Endometrial microvascular endothelial cells (primary cell): ENCODE data around the gene KCNH6. TPM values are rescaled to one million over a fixed set of nuclear protein-coding genes. Genes with fewer than 3 reads are reported as not detected.

ENCODE experiments used
- in situ Hi-C: cut with HindIII; loops from 2 replicates; pipeline ENCODE4 v1.10.0; 2017; ENCODE audit warnings: low sequenced_read_pairs, low pct_unique_long_range_greater_than_20kb; ENCODE audit errors: inconsistent ontology term
- total RNA-seq: library from RNA; depleted of rRNA; stranded (reverse); fragments of >200 nt; gene quantifications from one replicate; pipeline ENCODE4 v1.2.3, GENCODE V29; 2015; ENCODE audit errors: inconsistent ontology term

The KCNH6 gene
- total RNA-seq, 1 donor from 2014 or later, result not detected

DNA sequence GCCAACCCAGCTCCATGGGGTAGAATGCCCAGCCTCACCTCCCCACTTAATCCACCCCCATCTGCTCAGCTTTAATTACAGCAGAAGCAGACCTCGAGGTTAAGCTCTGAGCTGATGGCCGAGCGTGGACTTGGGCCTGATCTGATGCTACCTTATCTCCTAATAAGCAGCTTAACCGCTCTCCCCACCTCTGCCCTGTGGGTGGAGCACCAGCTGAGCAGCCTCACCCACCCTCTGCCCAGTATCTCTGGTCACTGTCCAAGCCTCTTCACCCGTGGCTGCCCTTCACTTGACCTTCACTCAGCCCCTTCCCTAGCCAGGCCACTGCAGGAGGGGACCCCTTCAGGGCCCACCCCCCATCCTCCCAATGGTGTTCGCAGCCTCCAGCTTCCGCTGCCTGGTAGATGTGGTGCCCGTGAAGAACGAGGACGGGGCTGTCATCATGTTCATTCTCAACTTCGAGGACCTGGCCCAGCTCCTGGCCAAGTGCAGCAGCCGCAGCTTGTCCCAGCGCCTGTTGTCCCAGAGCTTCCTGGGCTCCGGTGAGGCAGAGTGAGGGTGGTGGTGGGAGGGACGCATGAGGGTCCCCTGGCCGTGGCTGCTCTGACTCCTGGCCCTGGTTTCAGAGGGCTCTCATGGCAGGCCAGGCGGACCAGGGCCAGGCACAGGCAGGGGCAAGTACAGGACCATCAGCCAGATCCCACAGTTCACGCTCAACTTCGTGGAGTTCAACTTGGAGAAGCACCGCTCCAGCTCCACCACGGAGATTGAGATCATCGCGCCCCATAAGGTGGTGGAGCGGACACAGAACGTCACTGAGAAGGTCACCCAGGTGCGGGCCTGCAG lies 6.8 kb downstream of the KCNH6 start:
- in situ Hi-C loops, result no loop called here

DNA sequence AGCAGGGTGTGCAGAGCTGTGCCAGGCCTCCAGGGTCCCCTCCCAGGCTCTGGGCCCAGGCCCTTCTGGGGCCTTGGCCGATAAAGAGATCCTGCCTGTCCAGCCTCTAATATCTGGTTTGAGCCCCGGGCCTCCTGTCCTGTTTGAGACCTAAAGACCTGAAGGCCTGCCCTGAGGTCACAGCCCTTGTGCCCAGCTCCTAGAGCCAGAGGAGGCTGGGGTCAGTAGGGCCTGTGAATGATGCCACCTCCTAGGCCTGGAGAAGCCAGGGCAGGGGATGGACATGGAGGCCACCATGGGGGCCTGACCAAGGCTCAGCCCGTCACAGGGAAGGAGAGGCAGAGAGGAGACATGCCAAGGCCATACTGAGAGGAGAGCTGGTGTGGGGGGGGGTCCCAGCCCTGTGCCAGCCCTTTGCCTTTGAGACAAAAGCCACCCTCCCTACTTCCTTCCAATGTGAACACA lies 7.4 kb downstream of the KCNH6 start:
- in situ Hi-C loops, result no loop called here

DNA sequence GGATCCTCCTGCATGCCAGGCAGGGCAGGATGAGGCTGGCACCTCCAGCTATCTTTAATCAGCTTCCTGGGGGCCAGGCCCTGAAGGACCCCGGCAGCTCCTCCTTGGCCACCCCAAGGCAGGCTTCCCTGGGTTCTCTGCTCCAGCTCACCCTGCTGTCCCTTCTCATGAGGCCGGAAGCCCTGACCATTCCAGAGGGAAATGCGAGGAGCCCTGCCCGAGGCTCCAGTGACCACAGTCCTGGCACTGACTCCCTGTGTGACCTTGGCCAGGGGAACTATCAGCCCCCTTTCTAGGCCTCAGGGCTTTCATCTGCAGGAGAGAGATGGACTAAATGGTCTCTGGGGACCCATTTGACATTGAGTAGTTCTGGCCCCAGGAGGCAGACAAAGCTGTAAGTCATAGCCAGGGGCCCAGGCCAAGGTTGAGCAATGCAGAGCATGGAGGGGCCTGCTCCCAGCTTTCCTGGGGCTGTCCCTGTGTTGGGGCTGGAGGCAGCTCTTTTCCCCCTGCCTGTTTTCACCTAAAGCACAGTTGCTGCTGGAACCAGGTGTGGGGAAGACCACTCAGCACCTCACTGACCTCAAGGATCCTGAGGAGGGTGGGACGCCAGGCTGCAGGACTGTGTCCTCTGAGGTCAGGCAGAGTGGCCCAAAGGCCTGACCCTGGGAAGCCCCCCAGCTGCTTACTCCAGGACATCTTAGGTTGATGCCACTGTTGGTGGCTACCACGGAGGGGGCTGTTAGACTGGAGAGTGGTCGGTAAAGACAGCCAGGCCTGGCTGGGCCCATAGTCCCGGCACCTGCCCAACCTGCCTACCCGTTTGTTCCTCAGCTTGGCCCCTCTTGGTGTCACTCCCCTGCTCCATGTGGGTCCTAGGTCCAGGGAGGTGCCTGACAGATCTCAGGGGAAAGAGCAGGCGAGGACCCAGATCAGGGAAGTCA lies 8.1 kb downstream of the KCNH6 start:
- in situ Hi-C loops, result no loop called here

DNA sequence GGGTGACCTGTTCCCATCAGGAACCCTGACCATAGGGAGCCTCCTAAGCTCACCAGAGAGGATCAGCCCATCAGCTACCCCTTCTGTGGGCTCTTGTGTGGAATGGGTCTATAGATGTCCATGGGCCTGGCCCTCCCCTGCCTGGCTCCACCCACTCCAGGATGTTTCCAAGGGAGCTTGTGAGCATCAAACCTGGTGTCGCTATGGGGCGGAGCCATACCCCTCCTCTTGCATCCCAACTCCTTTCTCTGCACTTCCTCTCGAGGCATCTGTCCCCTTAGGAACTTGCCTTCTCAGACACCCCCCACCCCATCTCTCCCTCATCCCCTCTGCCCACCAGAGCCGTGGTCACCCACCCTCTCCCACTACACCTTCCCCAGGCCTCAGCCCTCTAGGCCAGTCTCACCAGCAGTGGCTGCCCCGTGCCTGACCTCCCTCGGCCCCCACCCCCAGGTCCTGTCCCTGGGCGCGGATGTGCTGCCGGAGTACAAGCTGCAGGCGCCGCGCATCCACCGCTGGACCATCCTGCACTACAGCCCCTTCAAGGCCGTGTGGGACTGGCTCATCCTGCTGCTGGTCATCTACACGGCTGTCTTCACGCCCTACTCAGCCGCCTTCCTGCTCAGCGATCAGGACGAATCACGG lies 10.4 kb downstream of the KCNH6 start:
- in situ Hi-C loops, result no loop called here

DNA sequence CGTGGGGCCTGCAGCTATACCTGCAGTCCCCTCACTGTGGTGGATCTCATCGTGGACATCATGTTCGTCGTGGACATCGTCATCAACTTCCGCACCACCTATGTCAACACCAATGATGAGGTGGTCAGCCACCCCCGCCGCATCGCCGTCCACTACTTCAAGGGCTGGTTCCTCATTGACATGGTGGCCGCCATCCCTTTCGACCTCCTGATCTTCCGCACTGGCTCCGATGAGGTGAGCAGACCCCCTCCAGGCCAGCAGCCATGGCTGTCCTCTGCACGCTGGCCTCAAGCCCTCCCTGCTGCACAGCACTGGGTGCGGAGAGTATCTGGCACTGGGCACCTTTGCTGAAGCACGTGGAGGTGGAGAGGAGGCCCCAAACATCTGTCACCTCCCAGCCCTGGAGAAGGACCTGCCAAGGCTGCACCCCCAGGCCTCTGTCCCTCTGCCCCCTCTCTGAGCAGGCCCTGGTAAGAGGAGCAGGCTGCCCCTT lies 11.0 kb downstream of the KCNH6 start:
- in situ Hi-C loops, result no loop called here

DNA sequence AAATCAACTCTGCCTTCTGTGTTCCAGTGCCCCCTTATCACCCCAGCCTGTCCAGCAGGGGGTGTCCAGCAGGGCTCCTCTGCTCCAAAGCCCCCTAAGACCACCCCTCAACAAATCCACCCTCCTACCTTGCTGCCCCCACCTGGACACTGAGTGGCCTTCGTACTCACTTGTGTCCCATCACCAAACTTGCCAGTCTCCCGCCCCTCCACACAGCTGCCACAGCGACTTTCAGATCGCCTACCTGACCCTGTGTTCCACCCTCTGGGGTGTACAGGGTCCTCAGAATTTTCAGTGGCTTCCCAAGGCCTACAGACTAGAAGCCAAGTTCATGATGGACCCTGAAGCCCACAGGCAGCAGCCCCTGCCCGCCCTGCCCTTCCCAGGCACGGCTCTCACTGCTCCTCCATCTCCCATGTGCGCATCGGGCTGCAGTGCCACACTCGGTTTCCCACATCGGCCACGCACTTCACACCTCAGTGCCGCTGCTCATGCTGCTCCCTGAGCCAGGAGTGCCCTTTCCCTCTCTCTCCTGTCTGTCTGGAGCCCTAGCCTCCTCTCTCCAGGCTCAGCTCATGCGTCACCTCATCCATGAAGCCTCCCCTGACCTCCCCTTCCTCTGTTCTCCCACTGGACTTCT lies 11.8 kb downstream of the KCNH6 start:
- in situ Hi-C loops, result no loop called here

DNA sequence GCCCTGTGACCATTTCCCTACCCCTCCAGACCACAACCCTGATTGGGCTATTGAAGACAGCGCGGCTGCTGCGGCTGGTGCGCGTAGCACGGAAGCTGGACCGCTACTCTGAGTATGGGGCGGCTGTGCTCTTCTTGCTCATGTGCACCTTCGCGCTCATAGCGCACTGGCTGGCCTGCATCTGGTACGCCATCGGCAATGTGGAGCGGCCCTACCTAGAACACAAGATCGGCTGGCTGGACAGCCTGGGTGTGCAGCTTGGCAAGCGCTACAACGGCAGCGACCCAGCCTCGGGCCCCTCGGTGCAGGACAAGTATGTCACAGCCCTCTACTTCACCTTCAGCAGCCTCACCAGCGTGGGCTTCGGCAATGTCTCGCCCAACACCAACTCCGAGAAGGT lies 12.5 kb downstream of the KCNH6 start:
- in situ Hi-C loops, result no loop called here

DNA sequence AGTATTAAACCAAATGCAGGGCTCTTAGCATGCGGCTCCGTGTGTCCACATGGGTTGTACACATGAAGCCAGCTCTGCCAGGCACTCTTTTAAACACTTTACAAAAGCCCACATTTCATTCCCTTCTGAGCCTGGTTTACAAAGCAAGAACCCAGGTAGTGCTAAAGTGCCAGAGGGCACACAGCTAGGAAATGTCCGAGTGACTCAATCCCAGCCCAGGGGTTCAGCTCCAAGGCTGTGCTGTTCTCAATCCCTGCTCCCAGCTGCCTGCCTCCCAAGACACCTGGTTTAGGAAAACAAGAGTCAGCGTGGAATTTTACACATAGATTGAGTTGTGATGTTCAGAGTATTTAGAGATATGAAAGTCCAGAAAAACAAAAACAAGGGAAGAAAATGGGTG lies 13.8 kb downstream of the KCNH6 start:
- in situ Hi-C loops, result no loop called here

DNA sequence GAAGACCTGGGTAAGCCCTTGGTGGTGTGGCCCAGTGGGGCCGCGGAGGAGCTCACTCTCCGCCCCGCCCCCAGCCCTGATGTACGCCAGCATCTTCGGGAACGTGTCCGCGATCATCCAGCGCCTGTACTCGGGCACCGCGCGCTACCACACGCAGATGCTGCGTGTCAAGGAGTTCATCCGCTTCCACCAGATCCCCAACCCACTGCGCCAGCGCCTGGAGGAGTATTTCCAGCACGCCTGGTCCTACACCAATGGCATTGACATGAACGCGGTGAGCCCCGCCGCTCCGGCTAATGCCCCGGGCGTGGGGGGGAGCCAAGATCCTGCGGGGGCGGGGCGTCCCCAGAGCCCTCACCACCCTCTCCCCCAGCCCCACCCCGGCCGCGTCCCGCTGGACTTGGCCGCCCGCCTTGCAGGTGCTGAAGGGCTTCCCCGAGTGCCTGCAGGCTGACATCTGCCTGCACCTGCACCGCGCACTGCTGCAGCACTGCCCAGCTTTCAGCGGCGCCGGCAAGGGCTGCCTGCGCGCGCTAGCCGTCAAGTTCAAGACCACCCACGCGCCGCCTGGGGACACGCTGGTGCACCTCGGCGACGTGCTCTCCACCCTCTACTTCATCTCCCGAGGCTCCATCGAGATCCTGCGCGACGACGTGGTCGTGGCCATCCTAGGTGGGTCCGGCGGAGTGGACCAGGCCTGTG lies 15.0 kb downstream of the KCNH6 start:
- in situ Hi-C loops, result no loop called here

DNA sequence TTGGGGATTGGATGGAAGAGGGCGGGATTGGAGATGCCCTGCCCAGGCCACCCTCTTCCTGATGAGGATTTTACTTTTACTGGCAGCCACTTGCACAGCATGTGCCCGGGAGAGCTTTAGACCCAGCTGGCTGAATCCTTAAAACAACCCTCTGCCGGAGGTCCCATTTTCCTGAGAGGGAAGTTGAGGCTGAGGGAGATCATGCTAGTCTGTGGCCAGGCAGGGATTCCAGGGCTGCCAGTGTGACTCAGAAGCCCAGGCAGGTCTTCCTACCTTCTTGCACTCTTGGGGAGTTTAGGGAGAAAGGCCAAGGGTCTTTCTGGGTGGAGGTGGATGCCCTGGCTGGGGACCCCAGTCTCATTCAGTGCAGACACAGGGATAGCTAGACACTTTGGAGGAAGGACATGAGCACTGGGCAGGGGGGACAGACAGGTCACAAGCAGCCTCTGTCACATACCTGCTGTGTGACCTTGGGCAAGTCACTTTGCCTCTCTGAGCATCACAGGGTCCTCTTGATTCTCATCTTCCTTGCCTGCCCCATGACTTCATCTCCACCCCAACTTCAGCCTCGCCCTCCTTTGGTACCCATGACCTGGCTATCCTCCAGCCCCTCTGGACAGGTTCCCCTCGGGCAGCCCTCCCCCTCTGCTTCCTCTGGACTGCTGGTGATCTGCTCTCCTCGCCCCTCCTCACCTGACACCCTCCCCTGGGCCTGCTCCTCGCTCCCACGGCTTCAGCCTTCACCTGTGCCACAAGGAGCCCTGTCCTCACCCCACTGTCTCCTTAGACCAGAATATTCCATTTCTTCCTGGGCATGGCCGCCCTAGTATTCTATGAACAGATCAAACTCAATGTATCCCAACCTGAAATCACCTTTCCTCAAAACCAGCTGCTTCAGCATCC lies 15.8 kb downstream of the KCNH6 start:
- in situ Hi-C loops, result no loop called here

DNA sequence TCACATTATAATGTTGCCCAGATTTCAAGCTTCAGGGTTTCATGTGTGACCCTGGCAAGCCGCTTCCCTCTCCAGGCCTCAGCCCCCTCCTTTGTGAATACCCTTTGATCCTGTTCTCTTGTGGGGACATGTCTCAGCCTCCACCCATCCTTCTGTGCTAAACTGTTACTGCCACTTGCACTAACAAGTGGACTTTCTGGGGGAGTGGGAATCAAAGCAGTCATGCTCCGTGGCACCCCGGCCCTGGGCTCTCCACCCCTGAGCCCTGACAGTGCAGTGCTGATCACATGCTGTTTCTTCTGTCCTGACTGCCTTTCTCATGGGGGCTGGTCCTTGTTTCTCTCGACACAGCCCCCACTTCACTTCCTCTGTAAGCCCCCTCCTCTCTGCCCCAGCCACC lies 17.4 kb downstream of the KCNH6 start:
- in situ Hi-C loops, result no loop called here

DNA sequence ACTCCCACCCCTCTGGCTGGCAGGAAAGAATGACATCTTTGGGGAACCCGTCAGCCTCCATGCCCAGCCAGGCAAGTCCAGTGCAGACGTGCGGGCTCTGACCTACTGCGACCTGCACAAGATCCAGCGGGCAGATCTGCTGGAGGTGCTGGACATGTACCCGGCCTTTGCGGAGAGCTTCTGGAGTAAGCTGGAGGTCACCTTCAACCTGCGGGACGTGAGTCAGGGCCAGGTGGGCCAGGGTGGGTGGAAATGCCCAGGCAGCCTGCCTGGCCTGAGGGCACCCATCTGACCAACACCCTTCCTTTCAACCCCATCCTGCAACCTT lies 19.0 kb downstream of the KCNH6 start:
- in situ Hi-C loops, result no loop called here

DNA sequence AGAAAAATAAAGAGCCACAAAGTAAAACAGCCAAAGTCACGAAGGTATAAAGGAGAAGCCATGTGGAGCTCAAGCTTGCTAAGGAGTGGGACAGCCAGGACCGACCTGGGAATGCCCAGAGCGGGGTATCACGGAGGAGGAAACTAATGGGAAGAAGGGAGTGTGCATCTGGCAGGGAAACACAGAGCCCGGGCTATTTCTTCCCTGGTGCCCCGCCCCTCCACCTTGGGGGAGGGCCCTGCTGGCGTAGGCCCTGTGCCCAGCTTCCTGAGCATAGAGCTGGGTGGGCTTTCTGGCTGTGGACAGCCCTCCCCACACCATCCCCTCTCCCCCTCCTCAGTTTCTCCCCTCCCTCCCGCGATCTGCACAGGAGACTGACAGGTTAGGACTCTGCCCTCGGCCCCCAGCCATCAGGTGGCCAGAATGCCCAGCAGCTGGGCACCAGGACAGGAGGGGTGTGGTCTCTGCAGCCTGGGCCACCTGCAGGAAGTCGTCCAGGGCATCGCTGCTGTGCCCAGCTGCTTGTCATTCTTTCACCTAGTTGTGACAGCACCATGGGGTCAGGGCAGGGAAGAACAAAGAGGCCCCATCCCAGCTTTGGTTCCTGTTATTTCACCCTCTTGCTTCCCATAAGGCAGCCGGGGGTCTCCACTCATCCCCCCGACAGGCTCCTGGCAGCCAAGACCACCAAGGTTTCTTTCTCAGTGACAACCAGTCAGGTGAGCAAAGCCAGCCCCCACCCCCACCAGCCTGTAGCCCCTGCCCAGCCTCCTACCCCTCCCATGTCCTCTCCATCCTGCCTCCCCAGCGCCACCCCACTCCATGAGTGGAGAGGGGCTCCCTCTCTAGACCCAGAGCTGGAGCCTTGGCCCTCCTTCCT lies 20.0 kb downstream of the KCNH6 start:
- in situ Hi-C loops, result no loop called here

DNA sequence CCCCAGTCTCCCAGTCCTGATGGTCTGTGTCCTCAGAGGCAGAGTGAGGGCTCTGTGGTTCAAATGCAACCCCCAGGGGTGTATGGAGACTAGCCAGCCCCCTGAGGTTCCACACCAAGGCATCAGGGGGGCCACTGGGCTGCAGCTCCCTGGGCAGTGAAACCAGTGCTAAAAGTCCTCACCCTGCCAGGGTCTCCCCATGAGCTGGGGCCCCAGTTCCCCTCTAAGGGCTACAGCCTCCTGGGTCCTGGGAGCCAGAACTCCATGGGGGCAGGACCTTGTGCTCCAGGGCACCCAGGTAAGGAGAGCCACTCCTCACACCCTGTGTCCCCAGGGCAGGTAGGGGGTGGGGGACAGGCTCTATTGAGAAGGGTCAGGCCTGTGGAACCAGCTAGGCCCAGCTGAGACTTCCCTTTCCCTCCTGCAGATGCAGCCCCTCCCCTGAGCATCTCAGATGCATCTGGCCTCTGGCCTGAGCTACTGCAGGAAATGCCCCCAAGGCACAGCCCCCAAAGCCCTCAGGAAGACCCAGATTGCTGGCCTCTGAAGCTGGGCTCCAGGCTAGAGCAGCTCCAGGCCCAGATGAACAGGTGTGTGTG lies 20.8 kb downstream of the KCNH6 start:
- in situ Hi-C loops, result no loop called here

DNA sequence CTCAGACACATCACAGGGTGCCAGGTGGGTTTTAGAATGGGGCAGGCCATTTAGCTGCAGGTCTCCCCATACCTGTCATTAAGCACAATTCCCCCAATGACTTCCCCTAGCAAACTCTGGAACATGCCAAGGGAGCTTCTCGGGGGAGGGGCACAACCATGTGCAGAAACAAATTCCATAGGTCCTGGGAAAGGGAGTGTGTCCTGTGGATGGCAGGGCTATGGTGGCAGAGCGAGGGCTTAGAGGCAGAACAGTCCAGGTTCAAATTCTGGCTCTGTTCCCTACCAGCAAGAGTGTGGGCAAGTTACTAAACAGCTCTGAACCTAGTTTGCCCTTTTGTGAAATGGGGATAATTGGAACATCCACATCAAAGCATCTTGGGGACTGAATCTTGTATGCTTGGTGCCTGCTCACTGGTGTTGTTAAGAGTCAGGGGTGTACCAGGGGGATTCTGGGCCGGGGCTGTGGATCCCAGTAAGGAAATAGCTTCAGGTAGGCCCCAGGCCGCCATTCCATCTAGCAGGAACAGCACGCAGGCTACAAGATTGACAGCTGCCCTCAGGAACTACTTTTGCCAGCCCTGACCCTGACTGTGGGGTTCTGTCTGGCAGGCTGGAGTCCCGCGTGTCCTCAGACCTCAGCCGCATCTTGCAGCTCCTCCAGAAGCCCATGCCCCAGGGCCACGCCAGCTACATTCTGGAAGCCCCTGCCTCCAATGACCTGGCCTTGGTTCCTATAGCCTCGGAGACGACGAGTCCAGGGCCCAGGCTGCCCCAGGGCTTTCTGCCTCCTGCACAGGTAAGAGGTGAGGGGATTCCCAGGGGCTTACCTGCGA lies 21.5 kb downstream of the KCNH6 start:
- in situ Hi-C loops, result no loop called here
